Mammary epithelial cell (primary cell): Measurements from ENCODE around the gene BSND.

Experiments used
- EZH2 ChIP-seq: IDR thresholded peaks from 2 replicates; pipeline ENCODE4 v1.6.1; 2012; ENCODE audit warnings: low read length, inconsistent platforms, borderline replicate concordance
- TF ChIP-seq, protein P1 (sequence below), 2 donors: IDR thresholded peaks in 1 of 2; conservative IDR thresholded peaks in 1 of 2; 2 replicates each; pipeline ENCODE4 v1.5.1; 2011 to 2012; ENCODE audit warnings: inconsistent platforms in 2 of 2, low read length in 2 of 2, mild to moderate bottlenecking in 2 of 2, control low read depth in 1 of 2, low read depth in 1 of 2; ENCODE audit not compliant: insufficient read depth in 1 of 2; ENCODE audit errors: extremely low read depth in 1 of 2

GRCh38 chr1:55047611-55048010, 48.9 kb downstream of the BSND start:
- TF ChIP-seq, protein P1, sequence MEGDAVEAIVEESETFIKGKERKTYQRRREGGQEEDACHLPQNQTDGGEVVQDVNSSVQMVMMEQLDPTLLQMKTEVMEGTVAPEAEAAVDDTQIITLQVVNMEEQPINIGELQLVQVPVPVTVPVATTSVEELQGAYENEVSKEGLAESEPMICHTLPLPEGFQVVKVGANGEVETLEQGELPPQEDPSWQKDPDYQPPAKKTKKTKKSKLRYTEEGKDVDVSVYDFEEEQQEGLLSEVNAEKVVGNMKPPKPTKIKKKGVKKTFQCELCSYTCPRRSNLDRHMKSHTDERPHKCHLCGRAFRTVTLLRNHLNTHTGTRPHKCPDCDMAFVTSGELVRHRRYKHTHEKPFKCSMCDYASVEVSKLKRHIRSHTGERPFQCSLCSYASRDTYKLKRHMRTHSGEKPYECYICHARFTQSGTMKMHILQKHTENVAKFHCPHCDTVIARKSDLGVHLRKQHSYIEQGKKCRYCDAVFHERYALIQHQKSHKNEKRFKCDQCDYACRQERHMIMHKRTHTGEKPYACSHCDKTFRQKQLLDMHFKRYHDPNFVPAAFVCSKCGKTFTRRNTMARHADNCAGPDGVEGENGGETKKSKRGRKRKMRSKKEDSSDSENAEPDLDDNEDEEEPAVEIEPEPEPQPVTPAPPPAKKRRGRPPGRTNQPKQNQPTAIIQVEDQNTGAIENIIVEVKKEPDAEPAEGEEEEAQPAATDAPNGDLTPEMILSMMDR (conservative IDR thresholded peaks at IDR 0.05 in 1 of 2, IDR thresholded peaks at IDR 0.05 in 1 of 2; ENCODE audit: extremely low read depth in 1 of 2, insufficient read depth in 1 of 2, low read depth in 1 of 2, low read length in 2 of 2): no peak
- TF ChIP-seq EZH2: no peak
